K562 (cell line): Measurements from ENCODE around the gene DNAJC12. TPM values are rescaled to one million over a fixed set of nuclear protein-coding genes. Genes with fewer than 3 reads are reported as not detected.

Experiments
- CHD4 ChIP-seq: fragments of 200-600 bp; sonication (generic); IDR thresholded peaks from 3 replicates; pipeline ENCODE4 v1.6.1; 2012; ENCODE audit warnings: low read depth, mild to moderate bottlenecking, mixed read lengths, low read length, inconsistent platforms; ENCODE audit not compliant: insufficient read depth, insufficient replicate concordance, poor library complexity, severe bottlenecking
- CREBBP ChIP-seq: IDR thresholded peaks from one replicate; pipeline ENCODE4 v1.6.1; 2012; ENCODE audit warnings: low read depth, mild to moderate bottlenecking, control low read depth, inconsistent platforms, low read length
- ELF2 ChIP-seq: fragments of 250-450 bp; sonication (Bioruptor Pico); IDR thresholded peaks from 2 replicates; pipeline ENCODE4 v1.5.0; 2021; ENCODE audit warnings: mild to moderate bottlenecking
- FOXA1 ChIP-seq: fragments of 450-650 bp; IDR thresholded peaks from 2 replicates; pipeline ENCODE4 v1.6.1; 2016; ENCODE audit warnings: mild to moderate bottlenecking, borderline replicate concordance
- GTF2E2 ChIP-seq: fragments of 200-800 bp; sonication (Bioruptor generic); IDR thresholded peaks from 2 replicates; pipeline ENCODE4 v1.6.1; 2016; ENCODE audit warnings: missing genetic modification characterization, missing compliant biosample characterization
- KLF1 ChIP-seq: fragments of 450-650 bp; IDR thresholded peaks from 2 replicates; pipeline ENCODE4 v1.6.1; 2016; ENCODE audit warnings: missing genetic modification characterization, missing compliant biosample characterization
- KLF10 ChIP-seq: fragments of 250-450 bp; sonication (Bioruptor Pico); IDR thresholded peaks from 2 replicates; pipeline ENCODE4 v1.6.1; 2021; ENCODE audit warnings: matching md5 sums
- KLF6 ChIP-seq: fragments of 250-450 bp; sonication (Bioruptor Pico); IDR thresholded peaks from 2 replicates; pipeline ENCODE4 v1.4.0; 2020; ENCODE audit warnings: mild to moderate bottlenecking, moderate library complexity, borderline replicate concordance
- L3MBTL2 ChIP-seq: fragments of 450-650 bp; IDR thresholded peaks from 2 replicates; pipeline ENCODE4 v1.6.1; 2016; ENCODE audit warnings: mild to moderate bottlenecking, moderate library complexity
- MAFF ChIP-seq: IDR thresholded peaks from 2 replicates; pipeline ENCODE4 v1.6.1; 2012; ENCODE audit warnings: low read length, improper control_type of control experiment
- MAFG ChIP-seq: fragments of 450-650 bp; conservative IDR thresholded peaks from 2 replicates; pipeline ENCODE4 v1.6.1; 2016; ENCODE audit warnings: missing genetic modification characterization, missing compliant biosample characterization
- NFE2 ChIP-seq: IDR thresholded peaks from 2 replicates; pipeline ENCODE4 v1.6.1; 2014; ENCODE audit warnings: antibody characterized with exemption, low read depth
- POLR2H ChIP-seq: IDR thresholded peaks from 2 replicates; pipeline ENCODE4 v1.6.1; 2016; ENCODE audit warnings: missing genetic modification characterization, low read depth, mild to moderate bottlenecking, control low read depth, missing compliant biosample characterization, moderate library complexity
- RAD21 ChIP-seq, 2 experiments: fragments of 250-450 bp in 1 of 2; fragments of 450-650 bp in 1 of 2; sonication (Bioruptor Pico) in 1 of 2; formaldehyde crosslinking in 1 of 2; IDR thresholded peaks in 1 of 2; conservative IDR thresholded peaks in 1 of 2; 2 replicates each; pipeline versions ENCODE4 v1.4.0 to v1.8.0; 2020 to 2022; ENCODE audit warnings: mild to moderate bottlenecking in 2 of 2, moderate library complexity in 1 of 2
- RNF219 ChIP-seq: fragments of 250-450 bp; sonication (Bioruptor Pico); IDR thresholded peaks from 2 replicates; pipeline ENCODE4 v1.5.0; 2022; ENCODE audit warnings: mild to moderate bottlenecking
- TEAD1 ChIP-seq, 2 experiments: fragments of 450-650 bp in 1 of 2; sonication (generic) in 1 of 2; formaldehyde crosslinking; IDR thresholded peaks; 2 replicates each; pipeline versions ENCODE4 v1.4.0 to v1.8.0; 2020 to 2022; ENCODE audit warnings: mild to moderate bottlenecking in 2 of 2, missing genetic modification reagents in 1 of 2
- TGIF2 ChIP-seq: sonication (generic); formaldehyde crosslinking; IDR thresholded peaks from 2 replicates; pipeline ENCODE4 v1.8.1; 2022; ENCODE audit warnings: mild to moderate bottlenecking, missing genetic modification reagents, moderate library complexity
- ZBTB33 ChIP-seq: sonication (generic); formaldehyde crosslinking; IDR thresholded peaks from 2 replicates; pipeline ENCODE4 v1.8.1; 2023; ENCODE audit warnings: mild to moderate bottlenecking, missing genetic modification reagents
- ZNF143 ChIP-seq: sonication (generic); formaldehyde crosslinking; IDR thresholded peaks from 2 replicates; pipeline ENCODE4 v1.9.0; 2022; ENCODE audit warnings: mild to moderate bottlenecking, missing genetic modification reagents
- ZNF232 ChIP-seq: sonication (generic); formaldehyde crosslinking; IDR thresholded peaks from 2 replicates; pipeline ENCODE4 v1.8.0; 2022; ENCODE audit warnings: mild to moderate bottlenecking, missing genetic modification reagents
- ZNF696 ChIP-seq: fragments of 250-450 bp; sonication (Bioruptor Pico); conservative IDR thresholded peaks from 2 replicates; pipeline ENCODE4 v1.4.0; 2020; ENCODE audit warnings: mild to moderate bottlenecking, moderate library complexity
- polyA plus RNA-seq, 8 experiments: library from polyadenylated mRNA; depleted of rRNA in 4 of 8; stranded (reverse) in 5 of 8; unstranded in 3 of 8; fragments of >200 nt; fragmentation: Nextera tagmentation in 2 of 8; fragmentation: Illumina TruSeq in 1 of 8; extraction: Ambion mirVana in 2 of 8; extraction: Trizol in 1 of 8; gene quantifications; 2 replicates each; pipeline versions ENCODE4 v1.2.1 to v1.2.3, GENCODE V29; 2011 to 2014; ENCODE audit warnings: inconsistent platforms in 1 of 8, missing spikeins in 1 of 8
- total RNA-seq, 7 experiments: library from RNA; depleted of rRNA in 6 of 7; stranded (reverse); fragments of >200 nt in 6 of 7; fragmentation: Illumina TruSeq in 2 of 7; extraction: Trizol in 2 of 7; gene quantifications; 2 replicates each; pipeline versions ENCODE4 v1.2.1 to v1.2.3, GENCODE V29; 2011 to 2021; ENCODE audit warnings: low replicate concordance in 1 of 7
- TF ChIP-seq, protein P1 (sequence below): fragments of 250-450 bp; sonication (Bioruptor Pico); IDR thresholded peaks from 2 replicates; pipeline ENCODE4 v1.8.0; 2022; ENCODE audit warnings: inconsistent platforms

Gene DNAJC12
- total and polyA plus RNA-seq, 9 of the 15 experiments (the other 6 are each of a cell fraction or from before 2014, with no cell fraction given), result 7.4 to 95.9 (median 68.5) TPM

DNA sequence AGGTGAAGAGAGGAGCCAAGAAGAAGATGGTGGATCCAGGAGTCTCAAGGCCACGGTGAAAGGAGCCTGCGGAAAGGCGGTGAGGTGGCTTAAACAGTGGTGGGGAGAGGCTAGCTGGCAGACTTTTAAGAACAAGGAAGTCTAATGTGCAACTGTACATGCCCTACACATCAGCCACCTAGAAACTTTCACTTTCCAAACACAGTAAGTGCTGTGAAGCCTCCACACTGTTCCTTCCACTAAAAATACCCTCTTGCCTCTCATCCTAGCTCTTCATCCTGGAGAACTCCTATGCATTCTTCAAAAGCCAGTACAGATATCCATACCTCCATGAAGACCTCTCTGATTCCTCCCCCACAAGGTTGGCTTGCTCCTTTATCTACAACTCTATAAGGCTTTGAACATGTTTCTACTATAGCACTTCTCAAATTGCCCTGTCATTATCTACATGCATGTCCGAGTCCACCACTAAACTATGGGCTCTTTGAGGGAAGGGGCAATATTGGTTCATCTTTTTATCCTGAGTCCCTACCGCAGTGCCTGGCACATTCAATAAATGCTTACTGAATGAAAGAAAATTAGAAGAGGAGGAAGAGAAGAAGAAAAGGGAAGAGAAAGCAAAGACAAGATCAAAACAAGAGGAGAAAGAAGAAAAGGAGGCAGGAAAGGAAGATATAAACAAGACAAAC, 54.2 kb downstream of the DNAJC12 start (continued):
- TF ChIP-seq FOXA1 (no peak), L3MBTL2 (peak; percentile 59; the same call in 1 of the 2 replicates), ZNF696 (CRISPR knock-in tag) (no peak), KLF6 (CRISPR knock-in tag) (no peak), POLR2H (tag) (no peak), KLF10 (CRISPR knock-in tag) (no peak), TGIF2 (CRISPR knock-in tag) (0 out of 2 replicates have a peak, but pooled peaks have one; percentile 30), ELF2 (CRISPR knock-in tag) (no peak), KLF1 (tag) (no peak), RNF219 (CRISPR knock-in tag) (no peak), MAFF (peak; percentile 29; the same call in 1 of the 2 replicates), MAFG (tag) (peak; percentile 53; the same call in 1 of the 2 replicates), ZBTB33 (no peak), ZNF232 (CRISPR knock-in tag) (no peak), CREBBP (no peak), TEAD1 (CRISPR knock-in tag; IDR thresholded peaks at IDR 0.05) (no peak), CHD4 (no peak), GTF2E2 (no peak), RAD21 (CRISPR knock-in tag; conservative IDR thresholded peaks at IDR 0.05 in 1 of 2, IDR thresholded peaks at IDR 0.05 in 1 of 2) (no peak), NFE2 (peak; percentile 65; the same call in 1 of the 2 replicates), ZNF143 (CRISPR knock-in tag) (no peak)
- TF ChIP-seq, protein P1, sequence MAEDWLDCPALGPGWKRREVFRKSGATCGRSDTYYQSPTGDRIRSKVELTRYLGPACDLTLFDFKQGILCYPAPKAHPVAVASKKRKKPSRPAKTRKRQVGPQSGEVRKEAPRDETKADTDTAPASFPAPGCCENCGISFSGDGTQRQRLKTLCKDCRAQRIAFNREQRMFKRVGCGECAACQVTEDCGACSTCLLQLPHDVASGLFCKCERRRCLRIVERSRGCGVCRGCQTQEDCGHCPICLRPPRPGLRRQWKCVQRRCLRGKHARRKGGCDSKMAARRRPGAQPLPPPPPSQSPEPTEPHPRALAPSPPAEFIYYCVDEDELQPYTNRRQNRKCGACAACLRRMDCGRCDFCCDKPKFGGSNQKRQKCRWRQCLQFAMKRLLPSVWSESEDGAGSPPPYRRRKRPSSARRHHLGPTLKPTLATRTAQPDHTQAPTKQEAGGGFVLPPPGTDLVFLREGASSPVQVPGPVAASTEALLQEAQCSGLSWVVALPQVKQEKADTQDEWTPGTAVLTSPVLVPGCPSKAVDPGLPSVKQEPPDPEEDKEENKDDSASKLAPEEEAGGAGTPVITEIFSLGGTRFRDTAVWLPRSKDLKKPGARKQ (CRISPR knock-in tag), result peak; percentile 71; the same call in 1 of the 2 replicates
